Activated CD8-positive, alpha-beta T cell treated with anti-CD3 and anti-CD28 coated beads, Interleukin-2, amount 10 ng/mL, durations not matched to agents 7 days and 5 days (primary cell): ENCODE measurements around the gene FGF9. TPM values are rescaled to one million over a fixed set of nuclear protein-coding genes. Genes with fewer than 3 reads are reported as not detected.

Experiments
- ATAC-seq: fragments of 150-1000 bp; cut with Tn5 transposase; one replicate; pipeline ENCODE4 v1.10.0; 2021; ENCODE audit warnings: moderate library complexity
- CTCF ChIA-PET: fragments of 350-600 bp; sonication (Branson Sonifier 250); formaldehyde crosslinking; loops from one replicate; lab custom pipeline; 2021; ENCODE audit warnings: antibody characterized with exemption; lab: Charles Lee
- POLR2A ChIA-PET: fragments of 350-600 bp; sonication (Branson Sonifier 250); formaldehyde crosslinking; loops from one replicate; lab custom pipeline; 2021; ENCODE audit warnings: antibody characterized with exemption; lab: Charles Lee
- DNase-seq: peaks from one replicate; pipeline ENCODE4 v3.0.0-alpha.2; 2020
- H3K27ac Mint-ChIP-seq: one replicate; pipeline ENCODE4 v1.8.0; 2021; ENCODE audit warnings: mild to moderate bottlenecking, mixed read lengths
- H3K27me3 Mint-ChIP-seq: one replicate; pipeline ENCODE4 v1.8.0; 2021; ENCODE audit warnings: low read depth, mixed read lengths
- H3K36me3 Mint-ChIP-seq: one replicate; pipeline ENCODE4 v1.8.0; 2021; ENCODE audit warnings: low read depth, mixed read lengths
- H3K4me1 Mint-ChIP-seq: one replicate; pipeline ENCODE4 v1.8.0; 2021; ENCODE audit warnings: low read depth, mixed read lengths
- H3K4me3 Mint-ChIP-seq: one replicate; pipeline ENCODE4 v1.8.0; 2021; ENCODE audit warnings: mild to moderate bottlenecking, mixed read lengths
- H3K9me3 Mint-ChIP-seq: one replicate; pipeline ENCODE4 v1.8.0; 2022; ENCODE audit warnings: mixed read lengths; ENCODE audit not compliant: insufficient read depth
- total RNA-seq, 2 experiments: library from RNA; stranded (reverse); gene quantifications; one replicate each; pipeline ENCODE4 v1.2.3, GENCODE V29; 2021

Gene FGF9
- total RNA-seq, 2 experiments from 2014 or later: 0.21 TPM; not detected in 1

DNA sequence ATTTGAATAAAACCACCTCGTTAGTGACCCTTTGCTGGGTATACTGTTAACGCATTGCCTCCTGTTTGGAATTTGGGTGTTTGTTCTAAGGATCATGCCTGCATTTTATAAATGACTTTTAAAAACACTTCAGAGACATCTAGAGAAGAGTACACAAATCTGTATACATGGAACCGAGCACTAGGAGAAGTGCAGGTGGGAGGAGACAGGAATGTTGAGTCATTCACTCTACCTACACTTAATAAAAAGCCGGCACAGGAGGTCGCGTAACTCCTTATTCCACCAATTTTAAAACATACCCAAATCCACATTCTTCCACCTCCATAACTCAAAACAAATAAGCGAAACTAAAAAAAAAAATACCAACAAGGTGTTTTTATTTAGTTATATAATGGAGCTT, 48.6 kb downstream of the FGF9 start:
- no peak for ATAC-seq
- CTCF ChIA-PET: no interaction called here
- Mint-ChIP-seq H3K4me1 (no peaks in the 10 kb centered on the region), H3K27ac (no peak overlapping the region), H3K4me3 (no peak overlapping the region), H3K9me3 (no peaks in the 10 kb centered on the region), H3K36me3 (no peaks in the 10 kb centered on the region), H3K27me3 (peaks cover 5% of the 10 kb centered on the region)
- DNase-seq: no peak
- POLR2A ChIA-PET: no interaction called here

DNA sequence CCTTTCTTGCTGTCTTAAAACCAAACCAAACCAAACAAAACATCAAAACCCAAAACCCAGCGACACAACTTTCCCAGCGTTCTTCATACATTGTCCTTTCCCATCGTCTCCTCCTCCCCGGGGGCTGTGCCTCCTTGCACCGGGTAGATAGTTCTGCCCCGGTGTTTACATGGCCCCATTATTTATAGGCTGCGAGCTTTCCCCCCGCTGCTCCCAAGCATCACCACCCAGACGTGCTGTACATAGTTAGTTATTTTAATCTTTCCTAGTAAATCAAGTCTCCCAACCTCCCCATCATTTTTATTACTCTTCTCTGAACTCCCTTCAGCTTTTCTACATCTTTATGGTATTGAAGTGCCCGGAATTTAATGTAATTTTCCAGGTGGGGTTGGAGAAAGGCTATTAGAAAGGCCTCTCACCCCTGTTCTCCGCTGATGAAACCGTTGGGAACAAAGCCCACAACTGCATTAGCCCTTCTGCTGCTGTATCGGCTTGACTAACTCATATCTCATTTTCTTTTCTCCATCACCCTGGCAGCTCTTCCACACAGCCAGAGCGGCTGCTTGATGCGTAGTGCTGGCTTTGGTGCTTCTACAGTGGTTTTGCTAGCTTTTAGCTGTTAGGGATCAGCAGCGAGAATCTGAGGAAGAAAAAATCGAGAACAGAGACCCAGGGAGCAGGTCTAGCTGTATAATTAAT, 53.1 kb downstream of the FGF9 start:
- no peak overlapping the region for H3K4me3 Mint-ChIP-seq
- H3K4me1 Mint-ChIP-seq: peaks cover 2% of the 10 kb centered on the region
- peaks cover 8% of the 10 kb centered on the region for H3K9me3 Mint-ChIP-seq
- H3K27ac Mint-ChIP-seq: no peak overlapping the region
- ChIA-PET POLR2A (no interaction called here), CTCF (no interaction called here)
- H3K27me3 Mint-ChIP-seq: peaks cover 2% of the 10 kb centered on the region
- ATAC-seq (no peak), DNase-seq (no peak)
- H3K36me3 Mint-ChIP-seq: peaks cover 2% of the 10 kb centered on the region

- ChIA-PET CTCF (no interaction called here), POLR2A (no interaction called here)
- H3K9me3 Mint-ChIP-seq: peaks cover 2% of the 10 kb centered on the region
- H3K27me3 Mint-ChIP-seq: peaks cover 2% of the 10 kb centered on the region
- DNase-seq (no peak), ATAC-seq (no peak)
- peaks cover 2% of the 10 kb centered on the region for H3K36me3 Mint-ChIP-seq
- H3K4me3 Mint-ChIP-seq: no peak overlapping the region
- peaks cover 2% of the 10 kb centered on the region for H3K4me1 Mint-ChIP-seq
- no peak overlapping the region for H3K27ac Mint-ChIP-seq
Observed at GRCh38 chr13:21730186-21730880, 59.5 kb downstream of the FGF9 start.

DNA sequence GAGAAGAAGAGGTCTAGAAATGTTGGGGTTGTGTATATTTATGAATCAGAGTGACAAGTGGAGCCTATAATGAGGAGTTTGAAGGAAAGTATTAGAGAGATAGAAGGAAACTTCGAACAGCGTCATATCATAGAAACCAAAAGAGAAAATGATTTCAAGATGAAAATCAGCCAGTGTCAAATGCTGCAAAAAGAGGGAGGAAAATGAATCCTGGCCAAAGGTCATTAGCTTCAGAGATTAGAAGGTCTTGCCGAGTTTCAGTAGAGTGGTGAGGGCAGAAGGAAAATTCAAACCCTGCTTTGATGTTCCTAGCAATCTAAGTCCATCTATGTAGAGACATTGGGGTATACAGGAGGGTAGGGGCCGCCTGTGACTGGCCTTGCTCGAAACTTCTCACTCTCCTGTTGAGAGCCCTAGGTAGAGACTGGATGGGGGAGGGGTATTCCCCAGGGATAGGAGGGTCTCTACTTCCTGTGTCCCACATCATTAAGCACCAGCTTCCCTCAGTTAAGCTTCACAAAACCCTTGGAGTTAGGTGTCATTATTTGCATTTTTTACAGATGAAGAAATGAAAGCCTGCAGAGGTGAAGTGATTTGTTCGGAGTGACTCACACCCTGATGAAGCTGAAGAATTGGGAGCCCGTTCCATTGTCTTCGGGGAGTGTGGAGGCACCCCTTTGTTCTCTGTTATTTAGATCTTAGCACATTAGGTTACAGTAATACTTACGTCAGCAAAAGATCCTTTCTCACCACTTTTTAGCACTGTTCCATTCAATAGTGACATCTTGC, 62.8 kb downstream of the FGF9 start:
- Mint-ChIP-seq H3K4me1 (no peaks in the 10 kb centered on the region), H3K4me3 (no peak overlapping the region), H3K27me3 (no peaks in the 10 kb centered on the region), H3K36me3 (no peaks in the 10 kb centered on the region), H3K27ac (no peak overlapping the region), H3K9me3 (no peaks in the 10 kb centered on the region)
- ATAC-seq (no peak), DNase-seq (no peak)
- ChIA-PET POLR2A (no interaction called here), CTCF (no interaction called here)

- ChIA-PET POLR2A (no interaction called here), CTCF (no interaction called here)
- Mint-ChIP-seq H3K27ac (no peak overlapping the region), H3K36me3 (no peaks in the 10 kb centered on the region), H3K9me3 (no peaks in the 10 kb centered on the region), H3K27me3 (no peaks in the 10 kb centered on the region), H3K4me1 (no peaks in the 10 kb centered on the region), H3K4me3 (no peak overlapping the region)
- no peak for ATAC-seq
- no peak for DNase-seq
Observed at GRCh38 chr13:21734961-21735360, 64.1 kb downstream of the FGF9 start.

GRCh38 chr13:21735701-21736401, 65.0 kb downstream of the FGF9 start:
- ChIA-PET POLR2A (no interaction called here), CTCF (no interaction called here)
- Mint-ChIP-seq H3K4me3 (no peak overlapping the region), H3K4me1 (no peaks in the 10 kb centered on the region), H3K27ac (no peak overlapping the region), H3K9me3 (no peaks in the 10 kb centered on the region), H3K36me3 (no peaks in the 10 kb centered on the region), H3K27me3 (no peaks in the 10 kb centered on the region)
- no peak for ATAC-seq
- DNase-seq: no peak

DNA sequence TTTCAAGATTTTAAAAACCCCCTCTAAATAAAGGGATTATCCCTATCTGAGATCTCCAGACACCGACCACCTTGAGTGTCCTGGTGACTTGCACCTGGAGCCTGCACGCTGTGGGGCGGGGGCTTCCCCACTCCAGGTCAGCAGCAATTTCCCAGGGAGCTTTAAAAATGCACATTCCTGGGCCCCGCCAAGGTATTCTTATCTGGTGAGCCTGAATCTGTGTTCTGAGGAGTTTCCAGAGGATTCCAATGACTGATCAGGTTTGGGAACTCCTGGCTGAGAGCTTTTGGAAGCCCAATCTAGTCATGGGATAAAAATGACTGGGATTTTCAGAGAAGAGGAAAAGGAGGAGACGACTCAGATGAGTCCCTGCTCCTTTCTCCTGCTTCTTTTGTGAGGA, 66.1 kb downstream of the FGF9 start:
- no peaks in the 10 kb centered on the region for H3K36me3 Mint-ChIP-seq
- no peaks in the 10 kb centered on the region for H3K4me1 Mint-ChIP-seq
- H3K27me3 Mint-ChIP-seq: no peaks in the 10 kb centered on the region
- DNase-seq (no peak), ATAC-seq (no peak)
- H3K9me3 Mint-ChIP-seq: no peaks in the 10 kb centered on the region
- no peak overlapping the region for H3K27ac Mint-ChIP-seq
- H3K4me3 Mint-ChIP-seq: no peak overlapping the region
- CTCF ChIA-PET: no interaction called here
- POLR2A ChIA-PET: no interaction called here

- H3K4me3 Mint-ChIP-seq: no peak overlapping the region
- ATAC-seq: no peak
- H3K27me3 Mint-ChIP-seq: no peaks in the 10 kb centered on the region
- no peaks in the 10 kb centered on the region for H3K9me3 Mint-ChIP-seq
- POLR2A ChIA-PET: no interaction called here
- CTCF ChIA-PET: no interaction called here
- DNase-seq: no peak
- H3K36me3 Mint-ChIP-seq: no peaks in the 10 kb centered on the region
- no peak overlapping the region for H3K27ac Mint-ChIP-seq
- no peaks in the 10 kb centered on the region for H3K4me1 Mint-ChIP-seq
Observed at GRCh38 chr13:21738630-21739029, 67.8 kb downstream of the FGF9 start.

DNA sequence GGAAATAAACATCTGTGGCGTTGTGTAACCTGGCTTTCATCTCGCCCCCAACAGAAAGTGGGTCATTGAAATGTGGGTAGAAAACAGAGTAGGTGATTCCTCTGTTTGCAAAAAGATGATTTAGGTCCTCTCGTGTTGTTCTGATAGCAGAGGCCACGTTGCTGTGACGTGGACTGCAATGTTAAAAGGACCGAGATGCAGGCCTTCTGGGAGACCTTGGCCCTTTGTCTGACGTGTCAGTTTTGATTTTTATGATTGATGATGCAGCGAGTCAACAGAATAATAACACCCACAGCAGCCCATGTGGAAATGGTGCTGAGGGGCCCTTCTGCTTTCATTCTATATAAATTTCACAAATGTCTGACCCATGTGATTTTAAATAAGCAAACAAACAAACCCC, 68.9 kb downstream of the FGF9 start:
- no peak for ATAC-seq
- no peaks in the 10 kb centered on the region for H3K9me3 Mint-ChIP-seq
- no peaks in the 10 kb centered on the region for H3K27me3 Mint-ChIP-seq
- H3K4me1 Mint-ChIP-seq: no peaks in the 10 kb centered on the region
- DNase-seq: no peak
- H3K36me3 Mint-ChIP-seq: no peaks in the 10 kb centered on the region
- no peak overlapping the region for H3K4me3 Mint-ChIP-seq
- CTCF ChIA-PET: no interaction called here
- POLR2A ChIA-PET: no interaction called here
- H3K27ac Mint-ChIP-seq: no peak overlapping the region

DNA sequence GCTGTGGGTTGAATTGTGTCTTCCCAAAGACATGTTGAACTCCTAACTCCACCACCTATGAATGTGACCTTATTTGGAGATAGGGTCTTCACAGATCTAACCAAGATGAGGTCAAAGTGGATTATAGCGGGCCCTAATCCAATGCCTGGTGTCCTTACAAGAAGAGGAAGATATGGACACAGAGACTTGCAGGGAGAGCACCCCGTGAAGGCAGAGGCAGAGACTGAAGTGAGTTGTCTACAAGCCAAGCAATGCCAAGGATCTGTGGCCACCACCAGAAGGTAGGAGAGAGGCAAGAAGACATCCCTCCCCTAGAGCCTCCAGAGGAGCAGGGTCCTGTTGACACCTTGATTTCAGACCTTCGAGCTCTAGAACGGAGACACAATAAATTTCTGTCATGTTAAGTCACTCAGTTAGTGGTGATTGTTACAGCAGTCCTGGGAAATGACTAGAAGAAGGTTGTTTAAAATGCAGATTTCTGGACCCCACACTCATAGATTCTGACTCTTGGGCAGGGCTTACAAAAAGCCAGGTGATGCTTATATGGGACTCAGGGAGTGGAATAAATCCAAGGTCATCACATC, 70.6 kb downstream of the FGF9 start:
- Mint-ChIP-seq H3K27me3 (no peaks in the 10 kb centered on the region), H3K9me3 (no peaks in the 10 kb centered on the region), H3K36me3 (no peaks in the 10 kb centered on the region), H3K27ac (no peak overlapping the region), H3K4me3 (no peak overlapping the region), H3K4me1 (no peaks in the 10 kb centered on the region)
- ChIA-PET POLR2A (no interaction called here), CTCF (interaction anchor here (0.6 kb wide), 1 partner anchor 35 kb away, joined by 3 read pairs; no protein-coding TSS in a partner anchor)
- DNase-seq (no peak), ATAC-seq (no peak)

- H3K9me3 Mint-ChIP-seq: no peaks in the 10 kb centered on the region
- no peaks in the 10 kb centered on the region for H3K36me3 Mint-ChIP-seq
- CTCF ChIA-PET: no interaction called here
- DNase-seq (no peak), ATAC-seq (no peak)
- H3K4me3 Mint-ChIP-seq: no peak overlapping the region
- no peak overlapping the region for H3K27ac Mint-ChIP-seq
- POLR2A ChIA-PET: no interaction called here
- no peaks in the 10 kb centered on the region for H3K4me1 Mint-ChIP-seq
- no peaks in the 10 kb centered on the region for H3K27me3 Mint-ChIP-seq
Observed at GRCh38 chr13:21742096-21742495, 71.2 kb downstream of the FGF9 start.
